Stimulated activated CD4-positive, alpha-beta T cell treated with anti-CD3 and anti-CD28 coated beads, TNF-alpha, amount 100 ng/mL, for 24 hours (primary cell): ENCODE data around the gene LAMC3.
"Not testable (repeated sequence)": the region's sequence is repeated elsewhere in the genome, so short reads cannot be mapped to it uniquely, and the experiment has no call there.

ENCODE experiments used
- DNase-seq, 3 experiments: peaks; one replicate each; pipeline ENCODE4 v3.0.0-alpha.2; 2020; ENCODE audit warnings: low read depth in 3 of 3

LAMC3 gene

DNA sequence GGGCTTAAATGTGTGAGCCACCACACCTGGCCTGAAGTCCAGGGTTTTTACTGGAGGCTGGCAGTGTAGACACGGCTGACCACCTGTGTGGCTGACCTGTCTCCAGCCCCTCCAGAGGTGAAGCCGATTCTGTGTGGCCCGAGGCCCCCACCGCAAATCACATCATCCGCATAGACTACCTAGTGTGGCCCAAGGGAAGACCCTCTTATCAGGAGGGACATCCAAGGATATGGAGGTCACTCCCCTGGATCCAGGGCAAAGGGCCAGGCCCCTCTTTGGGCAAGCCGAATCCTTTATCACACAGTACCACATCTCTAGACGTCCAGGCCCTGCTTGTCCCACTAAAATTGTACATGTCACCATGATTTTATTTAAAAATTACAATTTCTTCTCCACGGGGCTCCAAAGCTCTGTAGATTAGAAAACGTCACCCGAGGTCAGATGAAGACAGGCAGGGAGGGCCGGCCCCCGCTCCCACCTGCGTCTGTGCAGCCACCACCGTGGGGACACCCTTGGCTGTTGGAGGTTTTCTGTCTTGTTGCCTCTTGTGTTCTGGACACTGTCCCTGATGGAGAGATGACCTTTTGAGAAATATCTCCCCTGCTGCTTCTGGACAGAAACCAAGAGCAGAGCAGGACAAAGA lies 20.1 kb downstream of the LAMC3 start:
- DNase-seq = no peak

DNA sequence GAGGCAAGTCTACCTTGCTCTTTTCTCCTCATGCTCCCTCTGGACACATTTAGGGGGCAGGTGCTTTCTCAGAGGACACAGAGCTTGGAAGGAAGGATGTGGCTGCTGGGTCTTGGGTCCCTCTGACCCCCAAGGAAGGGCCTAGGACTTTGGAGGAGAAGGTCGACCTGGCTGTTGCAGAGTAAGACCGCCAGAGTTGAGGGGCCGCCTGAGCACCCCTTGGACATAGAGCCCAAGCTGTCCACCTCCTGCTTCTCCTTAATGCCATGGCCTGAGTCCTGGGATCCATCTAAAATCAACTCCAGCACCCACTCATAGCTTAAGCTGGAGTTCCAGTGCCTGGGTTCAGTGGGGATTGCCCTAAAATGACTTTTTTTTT lies 20.6 kb downstream of the LAMC3 start:
- DNase-seq = no peak

DNA sequence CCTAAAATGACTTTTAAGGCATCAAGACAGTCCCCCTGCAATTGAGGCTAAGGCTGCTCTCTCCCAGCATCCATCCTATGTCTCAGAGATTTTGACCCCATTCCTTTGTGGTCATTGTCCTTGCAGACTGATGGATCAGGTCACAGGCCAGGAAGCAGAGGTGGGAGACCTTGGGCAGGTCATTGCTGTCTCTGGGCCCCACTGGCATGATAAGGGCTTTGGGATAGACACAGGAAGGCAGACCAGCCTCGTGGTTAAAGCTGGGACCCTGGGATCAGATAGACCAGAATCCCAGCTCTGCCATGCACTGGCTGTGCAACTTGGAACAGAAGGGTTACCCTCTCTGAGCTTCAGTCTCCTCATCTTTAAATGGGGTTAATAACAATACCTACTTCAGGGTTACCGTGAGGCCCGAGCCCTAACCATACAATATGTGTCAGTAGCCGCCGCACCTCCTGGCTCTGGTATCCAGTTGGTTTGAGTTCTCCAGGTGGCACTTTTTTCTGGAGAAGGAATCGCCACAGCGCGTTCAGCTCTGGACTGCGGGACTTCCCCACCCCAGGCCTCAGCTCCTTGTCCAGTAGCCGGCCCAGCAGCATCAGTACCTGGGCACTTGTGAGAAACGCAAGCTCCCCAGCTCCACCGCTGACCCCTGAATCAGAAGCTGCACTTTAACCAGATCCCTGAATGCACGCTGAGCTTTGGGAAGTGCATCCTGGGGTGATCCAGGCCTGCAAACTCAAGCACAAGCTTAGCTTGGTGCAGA lies 21.4 kb downstream of the LAMC3 start:
- no peak for DNase-seq

DNA sequence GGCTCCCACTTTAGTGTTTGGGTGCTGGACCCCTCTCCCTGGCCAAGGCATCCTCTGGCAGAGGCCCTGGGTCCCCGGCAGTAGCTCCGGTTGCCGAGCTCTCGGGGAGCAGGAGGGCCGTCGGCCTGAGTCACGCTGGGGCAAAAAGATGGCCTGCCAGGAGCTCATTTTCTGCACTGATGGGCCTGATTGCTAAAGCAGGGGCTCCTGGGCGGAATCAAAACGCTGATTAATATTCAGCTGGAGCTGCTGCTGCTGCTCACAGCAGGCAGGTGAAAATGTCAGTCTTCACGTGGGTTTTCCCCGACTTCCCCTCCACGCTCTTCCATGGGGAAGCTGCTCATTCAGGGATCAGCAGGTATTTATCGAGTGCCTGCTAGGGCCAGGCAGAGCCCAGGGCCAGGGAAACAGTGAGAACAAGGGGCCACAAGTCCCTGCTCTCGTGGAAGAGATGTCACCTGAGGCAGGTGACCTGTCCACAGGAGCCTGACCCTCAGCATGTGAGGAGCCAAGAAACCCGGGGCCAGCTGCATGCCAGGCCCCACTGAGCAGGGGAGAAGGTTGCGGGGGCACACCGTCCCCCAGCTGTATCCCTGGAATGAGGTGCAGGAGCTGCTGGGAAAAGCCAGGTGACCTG lies 22.1 kb downstream of the LAMC3 start:
- DNase-seq = no peak

DNA sequence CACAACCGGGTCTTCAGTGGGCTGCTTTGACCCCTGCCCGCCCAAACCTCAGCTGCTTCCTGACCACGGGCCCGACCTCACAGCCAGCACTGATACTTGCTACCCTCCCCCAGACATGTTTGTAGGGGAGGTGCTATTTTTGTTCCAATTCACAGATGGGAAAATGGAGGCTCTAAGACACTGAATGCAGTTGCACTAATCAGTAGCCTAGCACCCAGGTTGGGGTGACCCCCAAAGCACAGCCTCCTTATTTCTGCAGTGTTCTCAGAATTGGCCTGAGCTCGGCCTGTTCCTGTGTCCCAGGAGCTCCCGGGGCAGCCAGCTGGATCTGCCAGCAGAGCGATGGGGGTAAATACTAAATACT lies 22.6 kb downstream of the LAMC3 start:
- no peak for DNase-seq

DNA sequence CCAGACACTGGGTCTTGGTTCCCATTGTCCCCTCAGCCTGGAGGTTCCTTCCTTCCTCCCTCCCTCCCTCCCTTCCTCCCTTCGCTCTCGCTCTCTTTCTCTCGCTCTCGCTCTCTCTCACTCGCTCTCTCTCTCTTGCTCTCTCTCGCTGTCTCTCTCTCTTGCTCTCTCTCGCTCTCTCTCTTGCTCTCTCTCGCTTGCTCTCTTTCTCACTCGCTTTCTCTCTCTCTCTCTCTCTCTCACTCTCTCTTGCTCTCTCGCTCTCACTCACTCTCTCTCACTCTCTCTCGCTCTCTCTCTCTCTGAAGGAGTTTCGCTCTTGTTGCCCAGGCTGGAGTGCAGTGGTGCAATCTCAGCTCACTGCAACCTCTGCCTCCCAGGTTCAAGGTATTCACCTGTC lies 23.4 kb downstream of the LAMC3 start:
- no peak for DNase-seq

DNA sequence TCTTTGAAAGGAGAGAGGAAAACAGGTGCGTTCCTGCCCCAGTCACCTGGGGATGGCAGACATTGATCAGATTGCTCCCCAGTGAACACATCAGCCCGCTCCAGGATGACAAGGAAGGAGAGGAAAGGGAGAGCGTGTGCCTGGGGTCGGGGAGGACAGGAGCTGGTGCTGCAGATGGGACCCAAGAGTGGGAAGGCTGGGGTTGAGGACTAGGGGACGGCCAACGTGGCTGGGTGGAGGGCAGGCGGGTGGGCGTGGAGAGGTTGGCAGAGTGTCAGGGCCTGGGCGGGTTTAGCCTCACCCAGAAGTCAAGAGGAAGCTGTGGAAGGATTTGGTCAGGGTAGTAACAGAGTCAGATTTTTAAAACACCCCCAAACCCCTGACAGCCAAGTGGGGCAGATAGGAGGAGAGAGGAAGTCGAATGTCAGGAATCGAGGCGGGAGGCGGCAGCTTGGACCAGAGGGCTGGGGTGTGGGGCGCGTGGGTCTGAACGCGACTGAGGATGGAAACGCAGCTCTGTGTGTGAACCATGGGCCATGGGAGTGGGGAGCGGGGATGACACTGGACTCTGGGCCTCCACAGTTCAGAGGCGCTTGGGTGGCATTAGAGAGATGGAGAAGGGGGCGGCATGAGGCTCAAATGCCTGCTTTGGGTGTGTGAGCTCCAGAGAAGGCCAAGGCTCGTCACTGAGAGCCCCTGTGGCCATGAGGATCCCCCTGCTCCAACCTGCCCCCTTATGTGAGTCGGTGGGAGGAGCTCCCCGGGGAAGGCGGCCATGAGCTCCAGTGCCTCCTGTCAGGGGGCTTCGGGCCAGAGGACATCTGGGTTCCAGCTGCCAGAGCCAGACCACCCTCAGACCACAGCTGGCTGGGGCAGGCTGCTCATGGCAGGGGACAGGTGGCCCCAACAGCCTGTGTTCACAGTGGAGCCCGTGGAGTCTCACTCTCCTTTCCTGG lies 24.6 kb downstream of the LAMC3 start:
- no peak for DNase-seq

DNA sequence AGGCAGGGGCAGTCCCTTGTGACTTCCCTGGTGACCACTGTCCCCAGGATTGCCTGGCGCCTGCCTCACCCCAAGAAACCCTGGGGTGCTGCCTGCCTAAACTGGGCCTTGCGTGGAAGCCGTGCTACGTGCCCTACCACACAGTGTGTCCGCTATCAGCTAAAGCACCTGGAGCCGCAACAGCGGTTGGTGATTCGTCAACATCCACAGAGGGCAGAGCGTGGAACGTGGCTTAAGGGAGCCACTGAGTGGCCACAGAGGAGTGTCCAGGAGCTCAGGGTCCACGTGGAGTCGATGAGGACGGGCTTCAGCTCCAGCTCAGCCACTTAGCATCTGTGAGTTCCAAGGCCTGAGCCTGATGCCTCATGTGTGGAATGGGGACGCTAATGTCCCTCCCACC lies 25.3 kb downstream of the LAMC3 start:
- DNase-seq = no peak

DNA sequence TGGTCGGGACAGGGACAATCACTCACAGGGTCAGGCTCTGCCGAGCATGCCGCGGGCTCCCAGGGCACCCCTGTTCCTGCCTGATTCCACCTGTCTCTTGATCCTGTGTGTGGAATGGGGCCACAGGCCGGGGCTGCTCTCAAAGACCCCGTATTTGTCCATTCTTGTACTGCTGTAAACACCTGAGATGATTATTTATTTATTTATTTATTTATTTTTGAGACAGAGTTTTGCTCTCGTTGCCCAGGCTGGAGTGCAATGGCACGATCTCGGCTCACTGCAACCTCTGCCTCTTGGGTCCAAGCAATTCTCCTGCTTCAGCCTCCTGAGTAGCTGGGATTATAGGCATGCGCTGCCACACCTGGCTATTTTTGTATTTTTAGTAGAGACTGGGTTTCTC lies 25.8 kb downstream of the LAMC3 start:
- not testable (repeated sequence) for DNase-seq

DNA sequence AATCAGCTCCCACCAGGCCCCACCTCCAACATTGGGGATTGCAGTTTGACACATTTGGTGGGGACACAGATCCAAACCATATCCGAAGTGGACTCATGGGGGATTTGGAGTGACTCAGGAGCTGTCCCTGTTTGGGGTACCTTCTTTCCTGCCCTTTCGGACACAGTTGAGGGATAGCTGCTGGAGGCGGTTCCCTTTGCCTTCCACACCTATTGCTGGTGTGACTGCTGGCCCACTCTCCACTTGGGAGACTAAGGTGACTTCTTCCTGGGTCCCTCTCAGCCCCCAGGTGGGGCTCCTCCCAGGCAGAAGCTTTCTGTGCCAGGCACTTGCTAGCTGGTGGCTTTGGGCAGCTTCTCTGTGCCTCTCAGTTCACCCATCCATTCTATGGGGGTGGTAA lies 26.6 kb downstream of the LAMC3 start:
- no peak for DNase-seq

DNA sequence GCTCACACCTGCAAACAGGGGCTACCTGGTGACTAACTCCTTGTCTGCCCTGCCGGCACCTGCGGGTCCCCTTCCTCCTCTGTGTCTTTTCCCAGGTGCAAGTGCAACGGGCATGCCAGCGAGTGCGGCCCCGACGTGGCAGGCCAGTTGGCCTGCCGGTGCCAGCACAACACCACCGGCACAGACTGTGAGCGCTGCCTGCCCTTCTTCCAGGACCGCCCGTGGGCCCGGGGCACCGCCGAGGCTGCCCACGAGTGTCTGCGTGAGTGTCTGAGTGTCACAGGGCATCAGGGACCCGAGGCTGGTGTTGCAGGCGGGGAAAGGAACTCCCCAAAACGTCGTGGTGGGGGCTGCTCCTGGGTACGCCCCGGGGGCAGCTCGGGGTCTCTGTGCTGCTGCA lies 27.1 kb downstream of the LAMC3 start:
- no peak for DNase-seq

DNA sequence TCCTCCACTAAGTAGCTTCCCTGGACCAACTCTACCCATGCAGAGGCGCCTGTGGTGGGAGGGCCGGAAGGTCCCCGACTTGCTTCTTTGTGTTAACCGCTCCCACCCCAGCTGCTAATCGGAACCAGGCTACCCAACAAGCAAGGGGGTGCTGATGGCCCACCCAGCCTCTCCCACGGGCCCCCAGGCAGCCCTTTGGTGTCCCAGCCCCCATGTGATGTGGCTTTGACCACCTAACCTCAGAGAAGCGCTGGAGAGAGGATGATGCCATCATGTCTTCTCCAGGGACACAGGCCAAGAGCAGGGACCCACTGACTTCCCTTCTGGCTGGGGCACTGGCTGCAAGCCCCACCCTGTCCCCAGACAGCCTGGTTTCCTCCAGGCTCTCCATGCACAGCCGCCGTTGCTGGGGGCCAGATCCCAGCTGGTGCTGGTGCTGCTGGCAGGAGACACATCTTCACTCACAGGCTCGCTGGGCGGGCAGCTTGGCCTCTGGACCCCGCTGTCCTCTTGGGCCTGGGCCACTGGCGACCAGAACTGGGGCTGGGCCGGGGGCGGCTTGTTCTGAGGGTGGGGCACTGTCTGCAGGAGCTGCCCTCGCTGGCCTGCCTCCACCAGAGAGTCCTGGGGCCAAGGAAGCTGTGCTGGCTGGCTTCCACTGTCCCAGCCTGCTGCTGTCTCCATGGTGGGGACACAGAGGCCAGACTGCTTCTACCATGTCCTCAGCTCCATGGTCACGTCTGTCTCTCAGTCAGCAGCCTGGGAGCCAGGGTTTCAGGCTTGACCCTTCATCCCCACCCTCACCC lies 27.8 kb downstream of the LAMC3 start:
- no peak for DNase-seq

DNA sequence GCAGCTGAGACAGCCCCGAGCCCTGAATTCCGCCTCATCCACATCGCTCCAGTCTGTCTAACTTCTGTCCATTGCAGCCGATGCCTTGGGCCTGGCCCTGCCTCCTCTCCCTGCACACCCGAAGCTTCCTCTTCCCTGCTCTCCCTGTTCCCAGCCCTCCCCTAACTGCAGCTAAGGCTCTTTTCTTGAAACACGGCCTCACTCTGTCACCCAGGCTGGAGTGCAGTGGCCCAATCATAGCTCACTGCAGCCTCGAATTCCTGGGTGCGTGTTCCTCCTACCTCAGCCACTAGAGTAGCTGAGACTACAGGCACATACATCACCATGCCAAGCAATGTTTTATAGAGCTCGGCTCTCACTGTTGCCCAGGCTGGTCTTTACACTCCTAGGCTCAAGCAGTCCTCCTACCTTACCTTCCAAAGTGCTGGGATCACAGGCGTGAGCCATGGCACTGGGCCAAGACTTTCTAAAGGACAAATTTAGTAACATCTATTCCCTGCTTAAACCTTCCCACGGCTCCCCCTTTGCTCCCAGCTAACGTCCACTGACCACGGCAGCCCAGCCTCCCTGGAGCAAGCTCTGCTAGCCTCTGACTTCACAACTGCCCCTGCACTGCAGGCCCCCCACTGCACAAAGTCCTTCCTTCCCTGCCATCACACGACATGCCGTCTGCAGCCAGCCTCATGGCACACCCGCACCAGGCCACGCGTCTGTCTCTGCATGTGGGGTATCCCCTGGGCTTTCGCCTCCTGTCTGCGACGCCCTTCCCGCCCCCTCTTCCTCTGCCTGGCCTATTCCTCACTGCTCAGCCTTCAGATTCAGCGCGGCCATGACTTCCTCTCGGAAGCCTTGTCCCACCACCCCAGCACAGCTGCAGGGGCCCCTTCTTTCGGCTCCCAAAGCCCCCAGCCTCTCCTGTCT lies 28.6 kb downstream of the LAMC3 start:
- no peak for DNase-seq

DNA sequence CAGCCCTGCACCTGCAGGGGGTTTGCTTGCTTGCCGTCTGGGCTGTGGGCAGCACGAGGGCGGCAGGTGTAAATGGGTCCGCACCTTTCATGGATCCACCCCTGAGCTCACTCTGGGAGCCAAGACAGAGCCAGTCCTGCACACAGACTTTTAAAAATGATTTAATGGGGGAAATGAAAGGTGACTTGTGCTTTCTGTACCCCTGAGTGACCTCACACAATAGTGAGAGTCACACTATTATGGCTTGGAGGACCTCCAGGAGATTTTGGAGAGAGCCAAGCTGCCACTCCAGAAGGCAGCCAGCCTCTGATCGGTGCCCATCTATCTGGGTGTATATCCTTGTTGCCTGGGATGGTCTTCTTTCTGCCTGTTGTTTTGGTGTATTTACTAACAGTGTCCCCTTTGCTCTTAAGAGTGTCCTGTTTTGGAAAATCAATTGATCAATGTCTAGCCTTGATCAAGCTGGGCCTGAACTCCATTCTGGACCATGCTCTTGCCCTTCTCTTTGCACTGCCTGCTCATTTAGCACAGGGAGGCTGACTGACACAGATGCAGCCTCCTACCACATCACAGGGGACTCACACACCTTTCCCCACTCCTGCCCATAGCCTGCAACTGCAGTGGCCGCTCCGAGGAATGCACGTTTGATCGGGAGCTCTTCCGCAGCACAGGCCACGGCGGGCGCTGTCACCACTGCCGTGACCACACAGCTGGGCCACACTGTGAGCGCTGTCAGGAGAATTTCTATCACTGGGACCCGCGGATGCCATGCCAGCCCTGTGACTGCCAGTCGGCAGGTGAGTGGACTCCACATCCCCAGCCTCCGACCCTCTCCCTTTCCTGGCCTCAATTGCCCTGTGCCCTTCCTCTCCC lies 29.5 kb downstream of the LAMC3 start:
- no peak for DNase-seq

DNA sequence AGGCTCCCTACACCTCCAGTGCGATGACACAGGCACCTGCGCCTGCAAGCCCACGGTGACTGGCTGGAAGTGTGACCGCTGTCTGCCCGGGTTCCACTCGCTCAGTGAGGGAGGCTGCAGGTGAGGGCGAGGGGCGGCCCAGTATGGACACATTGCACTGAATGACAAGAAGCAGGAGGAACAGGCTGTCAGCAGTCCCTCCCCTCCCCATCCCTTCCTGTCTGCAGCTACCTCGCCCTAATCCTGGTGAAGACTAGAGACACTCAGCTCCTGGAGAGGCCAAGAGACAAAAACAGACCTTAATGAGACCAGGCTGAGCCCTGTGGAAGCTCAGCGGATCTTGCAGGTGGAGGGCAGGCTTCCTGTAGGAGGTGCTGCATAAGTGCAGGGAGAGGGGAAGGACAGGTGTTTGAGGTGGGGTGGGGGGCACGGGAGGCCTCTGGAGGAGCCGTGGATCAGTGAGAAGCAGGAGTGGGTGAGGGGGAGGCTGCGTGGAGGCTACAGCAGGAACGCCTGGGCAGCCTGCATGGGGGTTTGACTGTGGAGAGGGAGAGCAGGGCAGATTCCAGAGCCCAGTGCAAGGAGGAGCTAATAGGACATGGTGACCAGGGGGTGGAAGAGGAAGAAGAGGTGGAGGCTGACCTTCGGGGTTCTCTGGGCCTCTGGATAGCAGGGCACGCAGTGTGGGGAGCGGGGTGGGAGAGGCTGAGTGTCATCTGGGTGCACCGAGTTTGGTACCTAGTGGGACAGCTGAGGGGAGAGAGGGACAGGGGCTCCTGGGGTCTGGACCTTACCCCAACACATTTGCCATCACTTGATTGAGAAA lies 30.4 kb downstream of the LAMC3 start:
- DNase-seq = no peak

DNA sequence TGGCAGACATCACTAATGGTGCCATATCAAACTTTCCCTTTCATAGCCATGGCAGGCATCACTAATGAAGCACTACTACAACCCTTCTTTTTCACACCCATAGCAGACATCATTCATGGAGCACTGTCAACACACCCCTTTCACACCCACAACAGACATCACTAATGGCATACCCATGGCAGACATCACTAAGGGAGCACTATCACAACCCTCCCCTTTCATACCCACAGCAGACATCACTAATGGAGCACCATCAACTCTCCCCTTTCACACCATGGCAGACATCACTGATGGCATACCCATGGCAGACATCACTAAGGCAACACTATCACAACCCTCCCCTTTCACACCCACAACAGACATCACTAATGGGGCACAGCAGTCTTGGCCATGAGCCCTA lies 33.7 kb downstream of the LAMC3 start:
- no peak for DNase-seq

DNA sequence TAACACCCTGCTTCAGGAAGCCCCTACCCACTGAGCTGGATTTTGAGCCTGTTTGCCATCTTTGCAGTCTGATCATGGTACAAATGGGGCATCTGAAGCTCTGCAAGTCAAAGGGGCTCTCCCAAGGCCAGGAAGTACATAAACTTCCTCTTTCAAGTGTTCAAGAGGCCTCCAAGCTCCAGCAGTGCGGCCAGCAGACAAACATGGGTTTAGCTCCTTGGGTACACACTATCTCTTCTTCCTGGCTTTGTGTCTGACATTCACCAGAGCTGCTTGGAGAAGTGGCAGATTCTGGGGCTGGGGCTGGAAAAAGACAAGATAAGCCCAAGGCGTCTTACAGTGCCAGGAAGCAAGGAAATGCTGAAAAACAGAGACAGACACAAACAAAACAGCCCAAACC lies 34.1 kb downstream of the LAMC3 start:
- DNase-seq = no peak

DNA sequence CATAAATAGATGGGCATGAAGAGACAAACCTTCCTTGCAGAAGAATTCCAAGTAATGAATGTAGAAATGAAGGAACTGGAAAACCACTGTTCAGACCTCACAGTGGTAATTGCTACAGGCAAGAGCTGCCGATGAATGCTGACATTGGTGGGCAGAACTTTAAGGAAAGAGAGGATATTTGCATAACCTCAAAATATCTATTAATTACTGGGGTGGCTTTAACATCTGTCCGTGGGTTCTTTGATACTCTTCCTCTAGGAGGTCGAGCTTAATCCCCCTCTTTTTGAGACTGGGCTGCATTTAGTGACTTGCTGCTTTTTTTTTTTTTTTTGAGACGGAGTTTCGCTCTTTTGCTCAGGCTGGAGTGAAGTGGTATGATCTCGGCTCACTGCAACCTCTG lies 34.7 kb downstream of the LAMC3 start:
- DNase-seq = no peak
